ENCODE results near the gene IL10RB.
"Not testable (repeated sequence)": the region's sequence is repeated elsewhere in the genome, so short reads cannot be mapped to it uniquely, and the experiment has no call there.

IL10RB gene

DNA sequence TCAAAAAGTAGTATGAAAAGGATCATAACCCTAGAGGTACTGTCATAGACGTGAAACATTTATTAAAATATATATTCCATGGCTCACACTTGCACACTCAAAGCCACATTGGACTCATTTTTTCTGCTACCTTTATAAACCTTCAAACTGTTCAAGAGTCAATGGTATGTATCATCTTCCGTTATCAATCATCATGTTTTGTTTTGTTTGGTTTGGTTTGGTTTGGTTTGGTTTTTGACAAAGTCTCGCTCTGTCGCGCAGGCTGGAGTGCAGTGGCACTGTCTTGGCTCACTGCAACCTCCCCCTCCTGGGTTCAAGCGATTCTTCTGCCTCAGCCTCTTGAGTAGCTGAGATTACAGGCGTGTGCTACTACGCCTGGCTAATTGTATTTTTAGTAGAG lies 34.6 kb upstream of the IL10RB start:
- Histone ChIP-seq H3K9me3 (ENCODE audit: control insufficient read depth in 1 of 2, low read length in 2 of 2) (no peaks in the 10 kb centered on the region), H3K4me1 (ENCODE audit: control insufficient read depth in 1 of 2, insufficient read depth in 2 of 2, low read length in 2 of 2) (peaks cover 18 to 36% of the 10 kb centered on the region in 2 donors), H3K9ac (ENCODE audit: low read depth in 1 of 2, low read length in 2 of 2) (peak overlapping the region in 1 of 2 donors; percentile 87), H3K27ac (ENCODE audit: low read depth, low read length) (no peak overlapping the region), H3K4me3 (ENCODE audit: low read depth in 1 of 2, low read length in 2 of 2) (peak overlapping the region; percentile 93 to 97), H3K27me3 (ENCODE audit: control insufficient read depth in 1 of 2, insufficient read depth in 2 of 2, low read length in 2 of 2) (no peaks in the 10 kb centered on the region), H3K36me3 (ENCODE audit: control insufficient read depth in 1 of 2, insufficient read depth in 2 of 2, low read length in 2 of 2) (no peaks in the 10 kb centered on the region)

DNA sequence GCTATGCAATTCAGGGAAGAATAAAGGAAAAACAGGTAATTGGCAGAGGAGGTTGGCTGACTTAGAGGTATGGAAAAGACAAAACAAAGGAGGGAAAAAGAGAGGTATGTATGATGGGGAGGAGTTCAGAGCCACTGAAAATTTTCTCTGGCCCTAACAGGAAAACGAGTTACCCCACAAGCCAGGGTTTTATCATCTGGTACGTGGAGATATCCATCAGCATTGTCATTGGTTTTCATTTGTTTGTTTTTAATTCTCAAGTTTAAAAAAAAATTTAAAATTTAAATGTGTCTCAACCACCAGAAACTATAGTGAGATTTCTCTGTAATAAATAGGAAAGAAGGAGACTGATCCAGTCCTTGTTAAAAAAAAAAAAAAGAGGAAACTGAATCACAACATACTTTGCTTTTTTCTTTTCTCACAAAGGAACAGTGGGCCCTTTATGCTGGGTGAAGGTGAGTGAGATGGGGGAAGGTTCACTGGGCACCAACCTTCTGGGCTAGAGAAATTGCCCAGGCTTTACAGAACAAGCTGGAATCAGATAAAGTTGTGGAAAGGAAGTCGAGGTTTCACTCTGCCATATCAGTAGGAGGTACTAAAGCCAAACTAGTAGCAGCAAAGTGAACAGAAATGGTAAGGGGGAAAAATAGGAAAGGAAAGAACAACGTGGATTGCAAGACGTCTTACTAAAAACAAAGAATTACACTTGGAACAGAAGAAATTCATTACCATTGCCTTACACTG lies 33.7 kb upstream of the IL10RB start:
- Histone ChIP-seq H3K27ac (ENCODE audit: low read depth, low read length) (no peak overlapping the region), H3K4me1 (ENCODE audit: control insufficient read depth in 1 of 2, insufficient read depth in 2 of 2, low read length in 2 of 2) (peaks cover 18 to 40% of the 10 kb centered on the region in 2 donors), H3K9me3 (ENCODE audit: control insufficient read depth in 1 of 2, low read length in 2 of 2) (no peaks in the 10 kb centered on the region), H3K9ac (ENCODE audit: low read depth in 1 of 2, low read length in 2 of 2) (peak overlapping the region in 1 of 2 donors; percentile 87), H3K36me3 (ENCODE audit: control insufficient read depth in 1 of 2, insufficient read depth in 2 of 2, low read length in 2 of 2) (no peaks in the 10 kb centered on the region), H3K27me3 (ENCODE audit: control insufficient read depth in 1 of 2, insufficient read depth in 2 of 2, low read length in 2 of 2) (no peaks in the 10 kb centered on the region), H3K4me3 (ENCODE audit: low read depth in 1 of 2, low read length in 2 of 2) (peak overlapping the region; percentile 93 to 97)

DNA sequence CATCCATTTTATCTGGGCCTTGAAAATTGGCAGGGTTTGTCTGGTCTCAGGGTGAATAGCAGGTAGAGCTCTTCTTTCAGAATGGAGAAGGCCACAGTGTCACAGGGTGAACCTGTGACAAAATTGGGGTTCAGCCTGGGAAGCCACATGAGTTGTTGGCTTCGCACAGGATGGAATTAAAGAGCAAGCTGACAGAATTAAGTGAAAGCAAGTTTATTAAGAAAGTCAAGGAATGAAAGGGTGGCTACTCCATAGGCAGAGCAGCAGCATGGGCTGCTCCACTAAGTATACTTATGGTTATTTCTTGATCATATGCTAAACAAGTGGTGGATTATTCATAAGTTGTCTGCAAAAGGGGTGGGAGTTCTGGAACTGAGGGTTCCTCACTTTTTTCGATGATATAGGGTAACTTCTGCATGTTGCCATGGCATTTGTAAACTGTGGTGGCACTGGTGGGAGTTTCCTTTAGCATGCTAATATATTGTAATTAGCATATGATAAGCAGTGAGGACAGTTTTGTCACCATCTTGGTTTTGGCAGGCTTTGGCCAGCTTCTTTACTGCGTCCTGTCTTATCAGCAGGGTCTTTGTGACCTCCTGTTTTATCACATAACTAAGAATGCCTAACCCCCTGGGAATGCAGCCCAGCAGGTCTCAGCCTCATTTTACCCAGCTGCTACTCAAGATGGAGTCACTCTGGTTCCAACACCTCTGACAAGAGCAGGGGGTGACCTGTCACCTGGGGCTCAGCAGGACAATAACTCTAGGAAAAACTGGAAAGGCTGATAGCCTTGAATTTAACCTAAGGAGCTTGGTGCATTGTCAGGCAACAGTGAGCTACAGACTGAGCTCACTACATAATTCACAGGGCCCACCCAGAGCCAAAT lies 31.3 kb upstream of the IL10RB start:
- Histone ChIP-seq H3K9ac (ENCODE audit: low read depth in 1 of 2, low read length in 2 of 2) (no peak overlapping the region), H3K4me1 (ENCODE audit: control insufficient read depth in 1 of 2, insufficient read depth in 2 of 2, low read length in 2 of 2) (peaks cover 19 to 32% of the 10 kb centered on the region in 2 donors), H3K27ac (ENCODE audit: low read depth, low read length) (no peak overlapping the region)

DNA sequence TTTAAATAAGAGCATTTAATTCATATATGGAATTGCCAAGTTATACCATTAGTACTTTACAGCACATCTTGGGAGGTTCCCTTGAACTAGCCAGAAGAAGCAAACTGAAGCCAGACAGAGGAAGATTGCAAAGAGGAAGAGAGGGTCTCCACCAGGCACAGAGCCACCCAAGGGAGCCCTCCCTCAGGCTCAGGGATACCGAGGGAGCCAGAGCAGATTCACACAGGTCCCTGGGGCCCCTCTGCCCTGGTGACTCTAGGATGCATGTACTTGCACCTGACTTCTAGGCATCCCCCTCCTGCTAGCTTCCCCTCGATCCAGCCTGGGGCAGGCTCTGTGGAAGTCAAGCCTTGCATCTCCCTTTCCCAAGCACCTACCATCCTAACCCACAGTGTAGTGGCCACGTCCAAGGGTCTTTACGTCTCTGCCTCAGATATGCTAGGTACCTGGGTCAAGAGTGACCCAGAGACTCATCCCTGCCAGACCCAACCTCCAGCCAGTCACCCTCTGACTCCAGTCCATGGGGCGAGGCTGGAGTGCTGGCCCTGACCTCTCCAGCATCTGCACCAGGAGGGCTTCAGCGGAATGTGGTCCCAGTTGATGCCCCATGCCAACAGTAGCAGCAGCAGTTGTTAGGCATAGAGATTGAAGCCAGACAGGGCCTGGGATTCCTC lies 30.0 kb upstream of the IL10RB start:
- Histone ChIP-seq H3K4me1 (ENCODE audit: control insufficient read depth in 1 of 2, insufficient read depth in 2 of 2, low read length in 2 of 2) (peaks cover 13 to 27% of the 10 kb centered on the region in 2 donors), H3K27me3 (ENCODE audit: control insufficient read depth in 1 of 2, insufficient read depth in 2 of 2, low read length in 2 of 2) (no peaks in the 10 kb centered on the region)

More for the DNA sequence above, 31.3 kb upstream of the IL10RB start:
- Histone ChIP-seq H3K27me3 (ENCODE audit: control insufficient read depth in 1 of 2, insufficient read depth in 2 of 2, low read length in 2 of 2) (no peaks in the 10 kb centered on the region), H3K4me3 (ENCODE audit: low read depth in 1 of 2, low read length in 2 of 2) (no peak overlapping the region), H3K9me3 (ENCODE audit: control insufficient read depth in 1 of 2, low read length in 2 of 2) (no peaks in the 10 kb centered on the region), H3K36me3 (ENCODE audit: control insufficient read depth in 1 of 2, insufficient read depth in 2 of 2, low read length in 2 of 2) (no peaks in the 10 kb centered on the region)

DNA sequence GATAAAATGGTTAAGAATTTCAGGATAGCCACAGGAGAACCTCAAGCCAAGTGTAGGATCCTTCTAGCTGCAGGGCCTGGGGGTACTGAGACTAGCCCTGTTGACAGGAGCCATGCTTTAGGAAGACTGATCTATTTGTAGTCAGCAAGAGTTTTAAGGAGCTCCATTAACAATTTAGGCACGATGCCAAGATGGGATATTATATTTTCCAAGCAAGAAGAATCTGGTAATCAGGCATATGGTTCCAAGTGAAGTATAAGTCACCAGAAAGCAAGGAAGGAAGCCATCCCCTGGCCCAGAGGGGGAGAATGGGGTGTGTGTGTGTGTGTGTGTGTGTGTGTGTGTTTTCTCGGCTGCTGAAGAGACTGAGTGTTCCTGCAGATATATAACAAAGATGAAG lies 29.4 kb upstream of the IL10RB start:
- H3K27me3 ChIP-seq (ENCODE audit: control insufficient read depth in 1 of 2, insufficient read depth in 2 of 2, low read length in 2 of 2), result no peaks in the 10 kb centered on the region

More for the DNA sequence above, 30.0 kb upstream of the IL10RB start:
- Histone ChIP-seq H3K9me3 (ENCODE audit: control insufficient read depth in 1 of 2, low read length in 2 of 2) (no peaks in the 10 kb centered on the region), H3K27ac (ENCODE audit: low read depth, low read length) (no peak overlapping the region), H3K36me3 (ENCODE audit: control insufficient read depth in 1 of 2, insufficient read depth in 2 of 2, low read length in 2 of 2) (no peaks in the 10 kb centered on the region), H3K4me3 (ENCODE audit: low read depth in 1 of 2, low read length in 2 of 2) (no peak overlapping the region), H3K9ac (ENCODE audit: low read depth in 1 of 2, low read length in 2 of 2) (no peak overlapping the region)

DNA sequence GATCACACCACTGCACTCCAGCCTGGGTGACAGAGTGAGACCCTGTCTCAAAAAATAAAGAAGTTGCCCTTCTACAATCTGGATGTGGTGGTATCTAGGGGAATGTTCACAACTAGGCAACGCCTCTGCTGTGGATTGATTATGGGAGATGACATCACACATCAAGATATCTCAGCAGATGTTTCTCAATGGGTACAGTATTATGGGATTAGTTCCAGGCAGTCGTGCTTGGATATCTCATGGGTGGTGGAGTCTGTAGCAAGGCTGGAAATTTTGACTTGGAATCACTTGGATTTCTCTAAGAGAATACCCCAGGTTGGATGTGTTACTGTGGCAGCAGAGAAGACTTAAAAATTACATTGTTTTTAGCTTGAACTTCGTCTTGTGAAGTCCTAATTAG lies 28.7 kb upstream of the IL10RB start:
- Histone ChIP-seq H3K27me3 (ENCODE audit: control insufficient read depth in 1 of 2, insufficient read depth in 2 of 2, low read length in 2 of 2) (no peaks in the 10 kb centered on the region), H3K27ac (ENCODE audit: low read depth, low read length) (no peak overlapping the region), H3K4me1 (ENCODE audit: control insufficient read depth in 1 of 2, insufficient read depth in 2 of 2, low read length in 2 of 2) (peaks cover 11 to 18% of the 10 kb centered on the region in 2 donors), H3K9me3 (ENCODE audit: control insufficient read depth in 1 of 2, low read length in 2 of 2) (no peaks in the 10 kb centered on the region), H3K9ac (ENCODE audit: low read depth in 1 of 2, low read length in 2 of 2) (no peak overlapping the region), H3K4me3 (ENCODE audit: low read depth in 1 of 2, low read length in 2 of 2) (no peak overlapping the region), H3K36me3 (ENCODE audit: control insufficient read depth in 1 of 2, insufficient read depth in 2 of 2, low read length in 2 of 2) (no peaks in the 10 kb centered on the region)

More for the DNA sequence above, 29.4 kb upstream of the IL10RB start:
- Histone ChIP-seq H3K36me3 (ENCODE audit: control insufficient read depth in 1 of 2, insufficient read depth in 2 of 2, low read length in 2 of 2) (no peaks in the 10 kb centered on the region), H3K9me3 (ENCODE audit: control insufficient read depth in 1 of 2, low read length in 2 of 2) (no peaks in the 10 kb centered on the region), H3K4me1 (ENCODE audit: control insufficient read depth in 1 of 2, insufficient read depth in 2 of 2, low read length in 2 of 2) (peaks cover 11 to 21% of the 10 kb centered on the region in 2 donors), H3K9ac (ENCODE audit: low read depth in 1 of 2, low read length in 2 of 2) (no peak overlapping the region), H3K4me3 (ENCODE audit: low read depth in 1 of 2, low read length in 2 of 2) (no peak overlapping the region), H3K27ac (ENCODE audit: low read depth, low read length) (no peak overlapping the region)

DNA sequence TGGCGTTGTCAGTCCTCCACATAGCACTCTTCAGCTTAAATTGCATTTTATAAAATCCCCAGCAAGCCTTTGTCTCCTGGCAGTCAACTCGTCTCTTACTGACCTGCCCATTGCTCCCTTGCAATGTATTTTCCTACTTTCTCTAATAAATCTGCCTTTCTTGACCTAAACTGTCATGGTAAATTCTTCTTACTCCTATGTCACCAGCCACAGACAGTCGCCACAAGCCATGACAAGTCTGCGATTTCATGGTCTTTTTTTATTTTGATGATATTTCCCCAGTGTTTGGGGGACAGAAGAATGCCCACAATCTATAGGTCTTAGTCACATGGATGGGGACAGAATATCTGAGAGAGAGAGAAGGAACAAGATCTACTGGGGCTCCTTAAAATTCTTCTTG lies 28.0 kb upstream of the IL10RB start:
- Histone ChIP-seq H3K9ac (ENCODE audit: low read depth in 1 of 2, low read length in 2 of 2) (no peak overlapping the region), H3K4me1 (ENCODE audit: control insufficient read depth in 1 of 2, insufficient read depth in 2 of 2, low read length in 2 of 2) (peaks cover 6 to 13% of the 10 kb centered on the region in 2 donors), H3K27ac (ENCODE audit: low read depth, low read length) (no peak overlapping the region), H3K27me3 (ENCODE audit: control insufficient read depth in 1 of 2, insufficient read depth in 2 of 2, low read length in 2 of 2) (no peaks in the 10 kb centered on the region), H3K36me3 (ENCODE audit: control insufficient read depth in 1 of 2, insufficient read depth in 2 of 2, low read length in 2 of 2) (no peaks in the 10 kb centered on the region), H3K4me3 (ENCODE audit: low read depth in 1 of 2, low read length in 2 of 2) (no peak overlapping the region), H3K9me3 (ENCODE audit: control insufficient read depth in 1 of 2, low read length in 2 of 2) (no peaks in the 10 kb centered on the region)

DNA sequence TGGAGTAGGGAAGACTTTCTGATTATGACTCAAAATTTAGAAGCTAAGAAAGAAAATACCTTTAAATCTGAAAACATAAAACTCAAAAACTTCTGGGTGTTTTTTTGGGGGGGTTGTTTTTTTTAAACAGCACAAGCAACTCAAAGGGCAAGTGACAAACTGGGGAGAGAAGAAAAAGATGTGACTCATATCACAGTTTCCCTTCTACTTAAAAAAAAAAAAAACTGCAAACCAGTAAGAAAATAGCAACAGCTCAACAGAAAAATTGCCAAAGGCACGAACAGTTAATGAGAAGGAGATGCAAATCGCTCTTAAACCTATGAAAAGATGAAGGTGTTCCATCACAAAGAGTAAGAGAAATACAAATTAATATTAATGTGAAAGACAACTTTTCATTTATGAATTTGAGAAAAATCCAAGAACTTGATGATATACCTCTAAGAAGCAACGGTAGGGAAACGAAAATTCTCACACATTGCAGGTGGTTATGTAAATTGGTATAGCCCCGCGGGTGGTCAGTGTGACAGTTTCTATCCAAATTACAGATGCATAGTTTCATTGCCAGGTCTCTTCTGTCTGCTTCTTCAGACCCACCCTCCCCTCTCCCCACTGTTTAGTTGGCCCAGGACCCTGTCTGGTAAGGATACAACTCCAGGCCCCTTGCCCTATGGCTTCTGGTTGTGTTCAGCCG lies 27.5 kb upstream of the IL10RB start:
- Histone ChIP-seq H3K9ac (ENCODE audit: low read depth in 1 of 2, low read length in 2 of 2) (no peak overlapping the region), H3K4me3 (ENCODE audit: low read depth in 1 of 2, low read length in 2 of 2) (no peak overlapping the region), H3K9me3 (ENCODE audit: control insufficient read depth in 1 of 2, low read length in 2 of 2) (no peaks in the 10 kb centered on the region), H3K27me3 (ENCODE audit: control insufficient read depth in 1 of 2, insufficient read depth in 2 of 2, low read length in 2 of 2) (no peaks in the 10 kb centered on the region), H3K36me3 (ENCODE audit: control insufficient read depth in 1 of 2, insufficient read depth in 2 of 2, low read length in 2 of 2) (peaks cover 0 to 3% of the 10 kb centered on the region in 2 donors), H3K4me1 (ENCODE audit: control insufficient read depth in 1 of 2, insufficient read depth in 2 of 2, low read length in 2 of 2) (peaks cover 6 to 13% of the 10 kb centered on the region in 2 donors), H3K27ac (ENCODE audit: low read depth, low read length) (no peak overlapping the region)

DNA sequence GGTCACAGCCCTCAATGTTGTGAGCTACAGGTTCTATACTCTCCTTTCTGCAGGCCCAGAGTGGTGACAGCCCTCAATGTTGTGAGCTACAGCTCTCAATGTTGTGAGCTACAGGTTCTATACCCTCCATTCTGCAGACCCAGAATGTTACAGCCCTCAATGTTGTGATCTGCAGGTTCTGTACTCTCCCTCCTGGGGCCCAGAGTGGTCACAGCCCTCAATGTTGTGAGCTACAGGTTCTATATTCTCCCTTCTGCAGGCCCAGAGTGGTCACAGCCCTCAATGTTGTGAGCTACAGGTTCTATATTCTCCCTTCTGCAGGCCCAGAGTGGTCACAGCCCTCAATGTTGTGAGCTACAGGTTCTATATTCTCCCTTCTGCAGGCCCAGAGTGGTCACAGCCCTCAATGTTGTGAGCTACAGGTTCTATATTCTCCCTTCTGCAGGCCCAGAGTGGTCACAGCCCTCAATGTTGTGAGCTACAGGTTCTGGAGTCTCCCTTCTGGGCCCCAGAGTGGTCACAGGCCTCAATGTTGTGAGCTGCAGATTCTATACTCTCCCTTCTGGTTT lies 26.5 kb upstream of the IL10RB start:
- H3K4me3 ChIP-seq (ENCODE audit: low read depth in 1 of 2, low read length in 2 of 2); H3K27me3 ChIP-seq (ENCODE audit: control insufficient read depth in 1 of 2, insufficient read depth in 2 of 2, low read length in 2 of 2); H3K9me3 ChIP-seq (ENCODE audit: control insufficient read depth in 1 of 2, low read length in 2 of 2); H3K27ac ChIP-seq (ENCODE audit: low read depth, low read length); H3K9ac ChIP-seq (ENCODE audit: low read depth in 1 of 2, low read length in 2 of 2); H3K36me3 ChIP-seq (ENCODE audit: control insufficient read depth in 1 of 2, insufficient read depth in 2 of 2, low read length in 2 of 2): not testable (repeated sequence)
- H3K4me1 ChIP-seq (ENCODE audit: control insufficient read depth in 1 of 2, insufficient read depth in 2 of 2, low read length in 2 of 2), result peaks cover 14% of the 10 kb centered on the region in 2 donors
